ENCODE results near the gene PKMYT1.

GRCh38 chr16:2985462-2985861 lies 5.2 kb upstream of the PKMYT1 start:
- TF ChIP-seq MAX (IDR thresholded peaks at IDR 0.05; ENCODE audit: low read depth, low read length) = no peak
- TF ChIP-seq CTCF (IDR thresholded peaks at IDR 0.05; ENCODE audit: low read depth, low read length) = no peak
- no peak for TF ChIP-seq POLR2A (IDR thresholded peaks at IDR 0.05; ENCODE audit: extremely low read depth, insufficient read length)
